GM23248 (cell line): ENCODE measurements around the gene MARCHF2. TPM values are rescaled to one million over a fixed set of nuclear protein-coding genes. Genes with fewer than 3 reads are reported as not detected.

Source experiments
- DNase-seq: peaks from one replicate; pipeline ENCODE4 v3.0.0-alpha.2; 2015
- H2AFZ ChIP-seq: fragments of 200-600 bp; sonication (generic); 2 replicates; pipeline ENCODE4 v1.6.1; 2016; ENCODE audit warnings: antibody characterized with exemption
- H3F3A ChIP-seq: fragments of 200-600 bp; sonication (generic); 2 replicates; pipeline ENCODE4 v1.6.1; 2016; ENCODE audit warnings: mild to moderate bottlenecking, antibody characterized with exemption, mixed run types; ENCODE audit not compliant: insufficient read depth
- H3K27ac ChIP-seq: fragments of 200-600 bp; sonication (generic); 2 replicates; pipeline ENCODE4 v1.5.1; 2016; ENCODE audit warnings: mild to moderate bottlenecking
- H3K27me3 ChIP-seq: fragments of 200-600 bp; sonication (generic); replicated peaks from 2 replicates; pipeline ENCODE4 v1.6.1; 2016; ENCODE audit warnings: mild to moderate bottlenecking; ENCODE audit not compliant: insufficient read depth
- H3K36me3 ChIP-seq: fragments of 200-600 bp; sonication (generic); 2 replicates; pipeline ENCODE4 v1.6.1; 2016; ENCODE audit warnings: low read depth, mild to moderate bottlenecking
- H3K4me1 ChIP-seq: fragments of 200-600 bp; sonication (generic); 2 replicates; pipeline ENCODE4 v1.6.1; 2016; ENCODE audit warnings: mild to moderate bottlenecking; ENCODE audit not compliant: insufficient read depth
- H3K4me2 ChIP-seq: fragments of 200-600 bp; sonication (generic); one replicate; pipeline ENCODE4 v1.6.1; 2016; ENCODE audit warnings: mild to moderate bottlenecking; ENCODE audit not compliant: unreplicated experiment
- H3K4me3 ChIP-seq: fragments of 200-600 bp; sonication (generic); 2 replicates; pipeline ENCODE4 v1.5.1; 2016; ENCODE audit warnings: mild to moderate bottlenecking
- H3K79me2 ChIP-seq: fragments of 200-600 bp; sonication (generic); 2 replicates; pipeline ENCODE4 v1.6.1; 2016; ENCODE audit warnings: mild to moderate bottlenecking; ENCODE audit not compliant: insufficient read depth
- H3K9ac ChIP-seq: fragments of 200-600 bp; sonication (generic); 2 replicates; pipeline ENCODE4 v1.6.1; 2016; ENCODE audit warnings: mild to moderate bottlenecking
- H3K9me2 ChIP-seq: fragments of 200-600 bp; sonication (generic); 2 replicates; pipeline ENCODE4 v1.6.1; 2016; ENCODE audit warnings: mixed run types, mild to moderate bottlenecking, moderate library complexity; ENCODE audit not compliant: insufficient read depth
- H3K9me3 ChIP-seq: fragments of 200-600 bp; sonication (generic); one replicate; pipeline ENCODE4 v1.6.1; 2017; ENCODE audit warnings: low read depth
- H4K20me1 ChIP-seq: fragments of 200-600 bp; sonication (generic); 2 replicates; pipeline ENCODE4 v1.6.0; 2016; ENCODE audit not compliant: insufficient read depth
- EZH2 ChIP-seq: fragments of 200-600 bp; sonication (generic); IDR thresholded peaks from 2 replicates; pipeline ENCODE4 v1.6.1; 2018; ENCODE audit warnings: antibody characterized with exemption, mild to moderate bottlenecking; ENCODE audit not compliant: insufficient read depth, poor library complexity, severe bottlenecking
- EZH2phosphoT487 ChIP-seq: fragments of 200-600 bp; sonication (generic); IDR thresholded peaks from 2 replicates; pipeline ENCODE4 v1.6.1; 2018; ENCODE audit warnings: antibody characterized with exemption, moderate library complexity, mild to moderate bottlenecking, low read depth; ENCODE audit not compliant: insufficient read depth
- WGBS, 2 experiments: methylation state at CpG; one replicate each; pipeline ENCODE4 v1.1.6; 2015 to 2017; ENCODE audit warnings: low lambda C conversion rate in 2 of 2, low coverage in 1 of 2; ENCODE audit errors: missing lambda C conversion rate in 2 of 2; 5-methylcytosine and 5-hydroxymethylcytosine counted together
- in situ Hi-C: fragments of 300-500 bp; cut with MboI; formaldehyde crosslinking; loops from 2 replicates; pipeline ENCODE4 v1.15.0; 2020
- microRNA-seq: library from miRNA; unstranded; fragments of <30 nt; microRNA quantifications from one replicate; pipeline ENCODE4, GENCODE V29; 2016; ENCODE audit warnings: borderline number of aligned reads
- polyA plus RNA-seq: library from polyadenylated mRNA; unstranded; fragments of >200 nt; fragmentation: Nextera tagmentation; extraction: Ambion mirVana; gene quantifications from 2 replicates; pipeline ENCODE4 v1.2.1, GENCODE V29; 2016
- small RNA-seq: library from RNA; depleted of rRNA; stranded (forward); fragments of <200 nt; gene quantifications from one replicate; pipeline ENCODE3, GENCODE V24; 2014; ENCODE audit warnings: low read depth, low replicate concordance
- total RNA-seq: library from RNA; depleted of rRNA; stranded (reverse); fragments of >200 nt; shearing (Covaris generic); gene quantifications from 2 replicates; pipeline ENCODE4 v1.2.3, GENCODE V29; 2014; rRNA removed

Gene MARCHF2
- total and polyA plus RNA-seq, 2 experiments from 2014 or later, result 33.1 to 87.4 TPM

DNA sequence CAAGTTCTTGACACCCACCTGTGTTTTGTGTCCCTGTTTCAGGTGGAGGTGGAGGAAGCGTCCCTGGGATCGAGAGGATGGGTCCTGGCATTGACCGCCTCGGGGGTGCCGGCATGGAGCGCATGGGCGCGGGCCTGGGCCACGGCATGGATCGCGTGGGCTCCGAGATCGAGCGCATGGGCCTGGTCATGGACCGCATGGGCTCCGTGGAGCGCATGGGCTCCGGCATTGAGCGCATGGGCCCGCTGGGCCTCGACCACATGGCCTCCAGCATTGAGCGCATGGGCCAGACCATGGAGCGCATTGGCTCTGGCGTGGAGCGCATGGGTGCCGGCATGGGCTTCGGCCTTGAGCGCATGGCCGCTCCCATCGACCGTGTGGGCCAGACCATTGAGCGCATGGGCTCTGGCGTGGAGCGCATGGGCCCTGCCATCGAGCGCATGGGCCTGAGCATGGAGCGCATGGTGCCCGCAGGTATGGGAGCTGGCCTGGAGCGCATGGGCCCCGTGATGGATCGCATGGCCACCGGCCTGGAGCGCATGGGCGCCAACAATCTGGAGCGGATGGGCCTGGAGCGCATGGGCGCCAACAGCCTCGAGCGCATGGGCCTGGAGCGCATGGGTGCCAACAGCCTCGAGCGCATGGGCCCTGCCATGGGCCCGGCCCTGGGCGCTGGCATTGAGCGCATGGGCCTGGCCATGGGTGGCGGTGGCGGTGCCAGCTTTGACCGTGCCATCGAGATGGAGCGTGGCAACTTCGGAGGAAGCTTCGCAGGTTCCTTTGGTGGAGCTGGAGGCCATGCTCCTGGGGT is 72.7 kb downstream of the MARCHF2 start:
- peaks cover 49% of the 10 kb centered on the region for H3K79me2 ChIP-seq
- no peak overlapping the region for H3K4me3 ChIP-seq
- no peaks in the 10 kb centered on the region for H3K4me1 ChIP-seq
- TF ChIP-seq EZH2phosphoT487 (no peak), EZH2 (no peak)
- H3K4me2 ChIP-seq, result no peak overlapping the region
- H3K36me3 ChIP-seq, result peaks cover 29% of the 10 kb centered on the region; the same call in 1 of the 2 replicates
- H2AFZ ChIP-seq, result no peak overlapping the region
- no peaks in the 10 kb centered on the region for H4K20me1 ChIP-seq
- WGBS, 2 experiments, result 98% methylated on average over 49 to 61 of the region's 62 CpGs
- no peaks in the 10 kb centered on the region for H3K9me3 ChIP-seq
- DNase-seq, result no peak
- peaks cover 3% of the 10 kb centered on the region; the same call in 1 of the 2 replicates for H3F3A ChIP-seq
- no peak overlapping the region for H3K27ac ChIP-seq
- no peaks in the 10 kb centered on the region for H3K9me2 ChIP-seq
- no peaks in the 10 kb centered on the region for H3K27me3 ChIP-seq
- no peak overlapping the region for H3K9ac ChIP-seq
- in situ Hi-C loops, result no loop called here

DNA sequence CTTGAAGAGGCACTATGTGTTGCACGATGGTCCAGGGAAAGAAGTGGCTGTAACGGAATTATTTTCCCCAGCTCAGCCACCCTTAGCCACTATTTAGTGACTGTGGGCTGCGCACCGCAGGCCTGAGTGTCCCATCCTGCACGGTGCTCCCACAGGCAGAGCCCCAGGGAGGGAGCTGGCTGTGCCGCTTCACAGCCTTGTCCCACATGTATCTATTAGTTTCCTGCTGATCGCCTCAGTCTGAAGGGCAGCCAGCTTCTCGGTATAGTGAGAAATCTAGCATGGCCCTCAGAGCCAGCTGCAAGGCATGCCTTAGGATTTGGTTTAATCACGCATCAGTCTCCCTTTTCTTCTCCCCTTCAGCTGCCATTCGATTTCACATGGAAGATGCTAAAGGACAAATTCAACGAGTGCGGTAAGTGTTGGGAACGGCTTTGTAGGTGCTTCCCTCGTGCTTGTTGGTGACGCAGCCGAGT is 73.6 kb downstream of the MARCHF2 start:
- 86 to 90% methylated on average over 16 of the region's 16 CpGs for WGBS, 2 experiments
- TF ChIP-seq EZH2phosphoT487 (no peak), EZH2 (no peak)
- Histone ChIP-seq H3K4me1 (no peaks in the 10 kb centered on the region), H3K9me2 (no peaks in the 10 kb centered on the region), H3K9ac (no peak overlapping the region), H2AFZ (no peak overlapping the region), H3K27ac (no peak overlapping the region), H4K20me1 (no peaks in the 10 kb centered on the region), H3K36me3 (peaks cover 29% of the 10 kb centered on the region; the same call in 1 of the 2 replicates), H3K4me2 (no peak overlapping the region), H3K27me3 (no peaks in the 10 kb centered on the region), H3K4me3 (no peak overlapping the region), H3K9me3 (no peaks in the 10 kb centered on the region), H3F3A (peaks cover 3% of the 10 kb centered on the region; the same call in 1 of the 2 replicates), H3K79me2 (peaks cover 40% of the 10 kb centered on the region)
- no peak for DNase-seq
- in situ Hi-C loops, result no loop called here

DNA sequence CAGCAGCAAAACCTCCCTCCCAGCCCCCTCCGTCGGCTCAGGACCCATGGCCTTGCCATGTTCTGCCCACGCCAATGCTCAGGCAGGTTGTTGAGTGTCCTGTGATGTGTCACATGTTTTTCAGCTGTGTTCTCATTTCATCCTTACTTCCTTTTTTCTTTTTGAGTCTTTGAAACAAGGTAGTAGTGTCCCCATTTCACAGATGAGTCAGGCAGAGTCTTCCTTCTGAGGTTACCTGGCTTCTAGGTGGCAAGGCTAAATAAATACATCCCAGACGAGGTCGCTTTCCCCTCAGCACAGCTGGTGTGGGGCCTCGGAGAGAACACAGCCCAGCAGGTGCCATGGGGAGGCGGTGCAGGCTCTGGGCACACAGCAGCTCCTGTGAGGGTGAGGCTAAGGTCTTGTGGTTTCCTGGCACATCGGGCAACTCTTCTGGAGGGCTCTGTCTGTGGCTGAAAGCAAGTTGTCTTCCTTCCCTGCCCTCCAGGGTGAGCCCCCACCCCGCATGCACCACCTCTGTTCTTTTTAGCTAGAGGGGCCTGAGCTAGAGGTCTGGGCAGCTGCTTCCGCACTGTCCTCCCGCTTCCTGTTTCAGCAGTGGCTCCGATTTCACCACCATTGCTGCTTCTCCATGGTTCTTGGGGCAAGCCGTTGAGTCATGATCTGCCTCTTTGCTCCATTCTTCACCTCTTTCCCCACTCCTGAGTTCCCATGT is 74.2 kb downstream of the MARCHF2 start:
- Histone ChIP-seq H3K36me3 (peaks cover 29% of the 10 kb centered on the region; the same call in 1 of the 2 replicates), H3K9me3 (no peaks in the 10 kb centered on the region), H3K4me3 (no peak overlapping the region), H3K9me2 (no peaks in the 10 kb centered on the region), H3K9ac (no peak overlapping the region), H3K79me2 (peaks cover 34% of the 10 kb centered on the region), H4K20me1 (no peaks in the 10 kb centered on the region), H3K27me3 (no peaks in the 10 kb centered on the region), H3K4me1 (no peaks in the 10 kb centered on the region), H3K27ac (no peak overlapping the region), H2AFZ (no peak overlapping the region), H3F3A (peaks cover 3% of the 10 kb centered on the region; the same call in 1 of the 2 replicates), H3K4me2 (no peak overlapping the region)
- WGBS, 2 experiments, result 86 to 88% methylated on average over 13 of the region's 13 CpGs
- in situ Hi-C loops, result no loop called here
- no peak for DNase-seq
- TF ChIP-seq EZH2phosphoT487, result no peak
- no peak for TF ChIP-seq EZH2

DNA sequence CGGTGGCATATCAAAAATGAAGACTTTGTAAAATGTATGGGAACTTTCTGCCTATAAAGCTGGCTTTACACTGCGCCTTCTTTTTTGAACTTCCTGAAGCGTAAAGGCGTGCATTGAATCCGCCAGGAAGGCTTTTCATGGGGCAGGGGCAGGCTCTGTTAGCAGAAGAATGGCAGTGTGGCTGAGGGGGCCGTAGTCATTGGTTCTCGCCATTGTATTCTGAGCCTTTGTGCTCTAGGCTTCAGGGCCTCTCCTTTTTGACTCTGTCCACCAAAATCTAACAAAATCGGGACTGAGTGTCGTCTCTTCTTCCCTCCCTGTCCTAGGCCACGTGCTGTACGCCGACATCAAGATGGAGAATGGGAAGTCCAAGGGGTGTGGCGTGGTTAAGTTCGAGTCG is 75.3 kb downstream of the MARCHF2 start:
- DNase-seq, result no peak
- Histone ChIP-seq H3K4me1 (no peaks in the 10 kb centered on the region), H3K9me3 (no peaks in the 10 kb centered on the region), H2AFZ (no peak overlapping the region), H3K27me3 (no peaks in the 10 kb centered on the region), H3K27ac (no peak overlapping the region), H3K79me2 (peaks cover 23% of the 10 kb centered on the region), H3F3A (no peaks in the 10 kb centered on the region), H3K9me2 (no peaks in the 10 kb centered on the region), H3K36me3 (peaks cover 22% of the 10 kb centered on the region; the same call in 1 of the 2 replicates), H3K9ac (no peak overlapping the region), H3K4me3 (no peak overlapping the region), H3K4me2 (no peak overlapping the region), H4K20me1 (no peaks in the 10 kb centered on the region)
- TF ChIP-seq EZH2 (no peak), EZH2phosphoT487 (no peak)
- WGBS, 2 experiments, result 78 to 82% methylated on average over 15 of the region's 15 CpGs
- in situ Hi-C loops, result no loop called here

Small RNAs within 50 kb of the gene (microRNA-seq; reads per million reads assigned to microRNA genes)
- not detected for gene MIR4999

Small RNAs within 50 kb of the gene (small RNA-seq; reads per million reads assigned to genes)
- gene MIR4999, result not detected

Other genes with a start within 250 kb of the MARCHF2 start
- gene CERS4, start 203.9 kb upstream of the MARCHF2 start, total RNA-seq, result not detected in 2 replicates
- gene CERS4, start 203.9 kb upstream of the MARCHF2 start, polyA plus RNA-seq, result not detected in 2 replicates
- gene CD320, start 104.9 kb upstream of the MARCHF2 start, total RNA-seq, result 55.8 and 65.8 TPM in 2 replicates
- gene CD320, start 104.9 kb upstream of the MARCHF2 start, polyA plus RNA-seq, result 72.2 and 79.4 TPM in 2 replicates
- 17.6 and 30.7 TPM in 2 replicates for gene NDUFA7, start 91.9 kb upstream of the MARCHF2 start, total RNA-seq
- 105 and 108 TPM in 2 replicates for gene NDUFA7, start 91.9 kb upstream of the MARCHF2 start, polyA plus RNA-seq
- gene RPS28, start 91.8 kb upstream of the MARCHF2 start, total RNA-seq, result 116 and 235 TPM in 2 replicates
- gene RPS28, start 91.8 kb upstream of the MARCHF2 start, polyA plus RNA-seq, result 580 and 587 TPM in 2 replicates
- 0.11 and 0.63 TPM in 2 replicates for gene KANK3, start 70.0 kb upstream of the MARCHF2 start, total RNA-seq
- gene KANK3, start 70.0 kb upstream of the MARCHF2 start, polyA plus RNA-seq, result not detected in 2 replicates
- 11.4 and 13.1 TPM in 2 replicates for gene ANGPTL4, start 49.1 kb upstream of the MARCHF2 start, total RNA-seq
- gene ANGPTL4, start 49.1 kb upstream of the MARCHF2 start, polyA plus RNA-seq, result 37.9 and 39.9 TPM in 2 replicates
- gene RAB11B, start 22.9 kb upstream of the MARCHF2 start, total RNA-seq, result 10.4 and 13.3 TPM in 2 replicates
- gene RAB11B, start 22.9 kb upstream of the MARCHF2 start, polyA plus RNA-seq, result 84.9 and 85.9 TPM in 2 replicates
- gene HNRNPM, start 31.7 kb downstream of the MARCHF2 start, total RNA-seq, result 69.4 and 71.0 TPM in 2 replicates
- gene HNRNPM, start 31.7 kb downstream of the MARCHF2 start, polyA plus RNA-seq, result 116 and 117 TPM in 2 replicates
- not detected in 2 replicates for gene PRAM1, start 89.3 kb downstream of the MARCHF2 start, total RNA-seq
- gene PRAM1, start 89.3 kb downstream of the MARCHF2 start, polyA plus RNA-seq, result not detected in 2 replicates
- gene ZNF414, start 100.9 kb downstream of the MARCHF2 start, total RNA-seq, result 1.8 and 2.0 TPM in 2 replicates
- gene ZNF414, start 100.9 kb downstream of the MARCHF2 start, polyA plus RNA-seq, result 13.0 and 13.8 TPM in 2 replicates
- gene MYO1F, start 164.1 kb downstream of the MARCHF2 start, total RNA-seq, result 0.54 and 9.0 TPM in 2 replicates
- 1.1 and 1.6 TPM in 2 replicates for gene MYO1F, start 164.1 kb downstream of the MARCHF2 start, polyA plus RNA-seq
- 12.2 and 12.9 TPM in 2 replicates for gene ADAMTS10, start 197.4 kb downstream of the MARCHF2 start, total RNA-seq
- 3.5 and 4.3 TPM in 2 replicates for gene ADAMTS10, start 197.4 kb downstream of the MARCHF2 start, polyA plus RNA-seq
- gene NFILZ, start 217.3 kb downstream of the MARCHF2 start, total RNA-seq, result not detected in 2 replicates
- not detected in 2 replicates for gene NFILZ, start 217.3 kb downstream of the MARCHF2 start, polyA plus RNA-seq